Retinal pigment epithelial cell (primary cell): ENCODE data around the gene HECTD4.

Experiments used
- DNase-seq: peaks from one replicate; pipeline ENCODE4 v3.0.0-alpha.2; 2010; ENCODE audit warnings: low read depth
- H3K4me3 ChIP-seq: 2 replicates; pipeline ENCODE4 v1.5.1; 2011; ENCODE audit warnings: mild to moderate bottlenecking, low read length, control low read depth, moderate library complexity
- TF ChIP-seq, protein P1 (sequence below): conservative IDR thresholded peaks from 2 replicates; pipeline ENCODE4 v1.5.1; 2011; ENCODE audit warnings: low read depth, low read length, control low read depth, inconsistent platforms

HECTD4 gene

DNA sequence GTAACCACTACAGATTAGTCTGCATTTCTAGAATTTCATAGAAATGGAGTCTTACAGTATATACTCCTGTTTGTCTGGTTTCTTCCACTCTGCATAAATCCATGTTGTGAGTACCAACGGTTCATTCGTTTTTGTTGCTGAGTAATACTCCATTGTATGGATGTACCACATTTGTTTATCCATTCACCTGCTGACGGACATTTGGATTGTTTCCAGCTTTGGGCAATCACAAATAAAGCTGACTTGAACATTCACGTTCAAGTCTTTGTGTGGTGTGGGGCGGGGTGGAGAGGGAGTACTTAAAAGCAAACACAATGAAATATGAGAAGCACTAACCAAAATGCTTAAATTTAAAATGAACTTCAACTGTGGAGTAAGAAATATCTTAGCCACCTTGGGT is 7.1 kb downstream of the HECTD4 start:
- no peak overlapping the region for H3K4me3 ChIP-seq
- TF ChIP-seq, protein P1, sequence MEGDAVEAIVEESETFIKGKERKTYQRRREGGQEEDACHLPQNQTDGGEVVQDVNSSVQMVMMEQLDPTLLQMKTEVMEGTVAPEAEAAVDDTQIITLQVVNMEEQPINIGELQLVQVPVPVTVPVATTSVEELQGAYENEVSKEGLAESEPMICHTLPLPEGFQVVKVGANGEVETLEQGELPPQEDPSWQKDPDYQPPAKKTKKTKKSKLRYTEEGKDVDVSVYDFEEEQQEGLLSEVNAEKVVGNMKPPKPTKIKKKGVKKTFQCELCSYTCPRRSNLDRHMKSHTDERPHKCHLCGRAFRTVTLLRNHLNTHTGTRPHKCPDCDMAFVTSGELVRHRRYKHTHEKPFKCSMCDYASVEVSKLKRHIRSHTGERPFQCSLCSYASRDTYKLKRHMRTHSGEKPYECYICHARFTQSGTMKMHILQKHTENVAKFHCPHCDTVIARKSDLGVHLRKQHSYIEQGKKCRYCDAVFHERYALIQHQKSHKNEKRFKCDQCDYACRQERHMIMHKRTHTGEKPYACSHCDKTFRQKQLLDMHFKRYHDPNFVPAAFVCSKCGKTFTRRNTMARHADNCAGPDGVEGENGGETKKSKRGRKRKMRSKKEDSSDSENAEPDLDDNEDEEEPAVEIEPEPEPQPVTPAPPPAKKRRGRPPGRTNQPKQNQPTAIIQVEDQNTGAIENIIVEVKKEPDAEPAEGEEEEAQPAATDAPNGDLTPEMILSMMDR, result no peak
- DNase-seq, result no peak

DNA sequence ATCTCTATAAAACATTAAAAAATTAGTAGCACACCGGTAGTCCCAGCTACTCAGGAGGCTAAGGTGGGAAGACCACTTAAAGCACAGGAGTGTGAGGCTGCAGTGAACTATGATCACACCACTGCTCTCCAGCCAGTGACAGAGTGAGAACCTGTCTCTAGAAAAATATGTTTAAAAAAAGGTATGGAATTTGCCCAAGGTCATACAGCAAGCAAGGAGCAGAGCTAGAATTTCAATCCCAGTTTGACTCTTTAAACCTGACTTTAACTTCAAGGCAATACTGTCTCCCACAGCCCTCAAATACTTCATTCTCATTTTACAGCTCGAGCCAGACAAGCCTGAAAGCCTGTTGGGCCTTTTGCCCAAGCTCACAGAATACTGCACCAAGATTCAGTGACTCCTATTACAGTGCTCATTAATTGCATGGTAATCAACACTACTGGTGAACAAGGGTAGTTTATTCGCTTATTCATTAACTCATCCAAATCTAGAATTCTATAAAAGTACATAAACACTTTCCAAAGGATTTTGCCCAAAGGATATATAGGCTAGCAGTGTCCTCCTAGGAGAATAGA is 8.0 kb downstream of the HECTD4 start:
- DNase-seq, result no peak
- TF ChIP-seq, protein P1, result no peak
- no peak overlapping the region for H3K4me3 ChIP-seq

GRCh38 chr12:112370868-112371510 is 11.2 kb downstream of the HECTD4 start:
- no peak for DNase-seq
- no peak overlapping the region for H3K4me3 ChIP-seq

GRCh38 chr12:112370199-112370598 is 12.0 kb downstream of the HECTD4 start:
- DNase-seq, result no peak
- TF ChIP-seq, protein P1, result no peak

More at GRCh38 chr12:112370868-112371510, 11.2 kb downstream of the HECTD4 start:
- TF ChIP-seq, protein P1, result no peak

DNA sequence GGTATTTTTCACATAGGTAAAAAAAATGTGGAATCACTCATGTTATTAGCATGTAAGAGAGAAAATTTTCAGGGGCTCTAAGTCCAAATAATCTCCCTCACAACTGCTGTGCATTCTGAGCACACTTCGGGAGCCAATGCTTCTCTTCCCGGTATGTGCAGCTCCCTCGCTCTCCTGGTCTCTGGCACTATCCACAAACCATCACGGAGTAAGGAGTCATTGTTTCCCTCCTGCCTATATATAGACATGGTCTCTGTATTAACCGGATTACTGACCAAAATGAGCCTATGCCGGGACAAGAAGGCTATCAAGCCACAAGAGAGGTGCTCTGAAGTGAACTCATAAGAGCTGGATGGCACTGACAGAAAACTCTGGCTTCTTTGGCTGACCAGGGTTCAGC is 13.4 kb downstream of the HECTD4 start:
- DNase-seq, result no peak
- H3K4me3 ChIP-seq, result no peak overlapping the region
- TF ChIP-seq, protein P1, result no peak

More at GRCh38 chr12:112370199-112370598, 12.0 kb downstream of the HECTD4 start:
- no peak overlapping the region for H3K4me3 ChIP-seq

GRCh38 chr12:112367965-112368364 is 14.3 kb downstream of the HECTD4 start:
- no peak for DNase-seq
- H3K4me3 ChIP-seq, result no peak overlapping the region
- TF ChIP-seq, protein P1, result no peak

DNA sequence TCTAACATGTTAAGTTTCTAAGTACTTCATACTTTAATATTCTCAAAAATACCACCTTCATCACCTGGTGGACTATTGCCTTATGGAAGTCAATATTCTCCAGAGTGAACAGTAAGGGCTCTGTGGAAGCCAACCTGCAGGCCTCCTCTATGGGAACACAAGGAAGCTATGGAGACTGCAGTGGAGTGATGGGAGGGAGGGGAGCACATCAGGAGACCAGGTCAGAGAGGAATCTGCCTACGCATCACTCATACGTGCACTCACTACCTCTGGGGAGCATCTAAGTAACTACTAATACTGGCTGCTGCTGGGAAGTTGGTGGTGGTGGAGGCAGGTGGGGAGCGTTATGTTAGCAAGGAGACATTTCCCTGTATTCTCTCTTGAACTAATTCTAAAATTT is 19.9 kb downstream of the HECTD4 start:
- no peak overlapping the region for H3K4me3 ChIP-seq
- TF ChIP-seq, protein P1, result no peak
- DNase-seq, result no peak
